Mesenchymal stem cell (in vitro differentiated cells and primary cell): ENCODE data around the gene CWH43.
"Not testable (repeated sequence)": the region's sequence is repeated elsewhere in the genome, so short reads cannot be mapped to it uniquely, and the experiment has no call there.

Experiments used
- DNase-seq: peaks from one replicate; pipeline ENCODE4 v3.0.0-alpha.2; 2013
- H2AFZ ChIP-seq: one replicate; pipeline ENCODE4 v1.6.1; 2013; ENCODE audit warnings: low read depth, mild to moderate bottlenecking, control low read depth, inconsistent platforms, low read length, moderate library complexity
- H2AK5ac ChIP-seq: 2 replicates; pipeline ENCODE4 v1.6.1; 2013; ENCODE audit warnings: low read length, moderate library complexity, mild to moderate bottlenecking, inconsistent platforms; ENCODE audit not compliant: severe bottlenecking
- H2BK120ac ChIP-seq: one replicate; pipeline ENCODE4 v1.6.1; 2013; ENCODE audit warnings: low read depth, mild to moderate bottlenecking, inconsistent platforms, low read length, moderate library complexity
- H2BK12ac ChIP-seq, 2 experiments: one replicate each; pipeline ENCODE4 v1.6.1; 2013; ENCODE audit warnings: inconsistent platforms in 2 of 2, low read length in 2 of 2, mild to moderate bottlenecking in 2 of 2, moderate library complexity in 2 of 2, control low read depth in 1 of 2
- H2BK15ac ChIP-seq: one replicate; pipeline ENCODE4 v1.6.1; 2013; ENCODE audit warnings: mild to moderate bottlenecking, low read depth, inconsistent platforms; ENCODE audit not compliant: poor library complexity, severe bottlenecking
- H2BK5ac ChIP-seq: 2 replicates; pipeline ENCODE4 v1.6.1; 2013; ENCODE audit warnings: low read depth, mild to moderate bottlenecking, low read length, control low read depth, inconsistent platforms; ENCODE audit not compliant: poor library complexity, severe bottlenecking
- H3K14ac ChIP-seq, 2 experiments: one replicate each; pipeline ENCODE4 v1.6.1; 2013; ENCODE audit warnings: inconsistent platforms in 2 of 2, low read length in 2 of 2, control low read depth in 1 of 2, mild to moderate bottlenecking in 1 of 2, moderate library complexity in 1 of 2
- H3K18ac ChIP-seq, 2 experiments: one replicate each; pipeline ENCODE4 v1.6.1; 2013; ENCODE audit warnings: inconsistent platforms in 2 of 2, low read length in 2 of 2, control low read depth in 1 of 2, low read depth in 1 of 2, mild to moderate bottlenecking in 1 of 2
- H3K23ac ChIP-seq, 2 experiments: one replicate each; pipeline ENCODE4 v1.6.1; 2013; ENCODE audit warnings: inconsistent platforms in 2 of 2, low read length in 2 of 2, mild to moderate bottlenecking in 2 of 2, moderate library complexity in 2 of 2, control low read depth in 1 of 2
- H3K27ac ChIP-seq: 2 replicates; pipeline ENCODE4 v1.5.1; 2013; ENCODE audit warnings: mild to moderate bottlenecking, moderate library complexity, low read length, control low read depth, inconsistent platforms; ENCODE audit not compliant: poor library complexity, severe bottlenecking
- H3K27me3 ChIP-seq, 2 experiments: 2 replicates each; pipeline versions ENCODE4 v1.6.1 to v1.7.0; 2013; ENCODE audit warnings: low read length in 2 of 2, mild to moderate bottlenecking in 2 of 2, moderate library complexity in 2 of 2, control low read depth in 1 of 2, inconsistent platforms in 1 of 2; ENCODE audit not compliant: control insufficient read depth in 1 of 2, insufficient read depth in 1 of 2
- H3K36me3 ChIP-seq, 2 experiments: 2 replicates each; pipeline versions ENCODE4 v1.6.1 to v1.7.0; 2013; ENCODE audit warnings: low read length in 2 of 2, control low read depth in 1 of 2, inconsistent platforms in 1 of 2, low read depth in 1 of 2, mild to moderate bottlenecking in 1 of 2; ENCODE audit not compliant: insufficient read depth in 2 of 2, control insufficient read depth in 1 of 2
- H3K4ac ChIP-seq, 2 experiments: one replicate each; pipeline ENCODE4 v1.6.1; 2013; ENCODE audit warnings: inconsistent platforms in 2 of 2, low read length in 2 of 2, mild to moderate bottlenecking in 2 of 2, moderate library complexity in 2 of 2, control low read depth in 1 of 2, low read depth in 1 of 2
- H3K4me1 ChIP-seq: 2 replicates; pipeline ENCODE4 v1.6.1; 2013; ENCODE audit warnings: low read depth, low read length, control low read depth; ENCODE audit not compliant: control insufficient read depth, insufficient read depth
- H3K4me2 ChIP-seq: 2 replicates; pipeline ENCODE4 v1.6.1; 2013; ENCODE audit warnings: low read length, mild to moderate bottlenecking, inconsistent platforms; ENCODE audit not compliant: poor library complexity, severe bottlenecking
- H3K4me3 ChIP-seq, 2 experiments: 2 replicates each; pipeline versions ENCODE4 v1.5.1 to v1.7.0; 2013; ENCODE audit warnings: low read length in 2 of 2, mild to moderate bottlenecking in 2 of 2, control low read depth in 1 of 2, low read depth in 1 of 2; ENCODE audit not compliant: insufficient read depth in 1 of 2
- H3K79me1 ChIP-seq: replicated peaks from 2 replicates; pipeline ENCODE4 v1.6.1; 2013; ENCODE audit warnings: mild to moderate bottlenecking, control low read depth, low read length, inconsistent platforms; ENCODE audit not compliant: poor library complexity, severe bottlenecking
- H3K9ac ChIP-seq: 2 replicates; pipeline ENCODE4 v1.7.0; 2013; ENCODE audit warnings: mild to moderate bottlenecking, low read length, moderate library complexity
- H3K9me3 ChIP-seq: 2 replicates; pipeline ENCODE4 v1.7.0; 2013; ENCODE audit warnings: mild to moderate bottlenecking, low read length; ENCODE audit not compliant: control insufficient read depth
- H4K8ac ChIP-seq: one replicate; pipeline ENCODE4 v1.6.1; 2013; ENCODE audit warnings: inconsistent platforms, mild to moderate bottlenecking, low read length, moderate library complexity
- H4K91ac ChIP-seq: one replicate; pipeline ENCODE4 v1.6.1; 2013; ENCODE audit warnings: mild to moderate bottlenecking, low read length, inconsistent platforms
- WGBS: methylation state at CpG from one replicate; pipeline ENCODE4 v1.1.7; 2013; ENCODE audit warnings: mixed read lengths; 5-methylcytosine and 5-hydroxymethylcytosine counted together

The CWH43 gene

DNA sequence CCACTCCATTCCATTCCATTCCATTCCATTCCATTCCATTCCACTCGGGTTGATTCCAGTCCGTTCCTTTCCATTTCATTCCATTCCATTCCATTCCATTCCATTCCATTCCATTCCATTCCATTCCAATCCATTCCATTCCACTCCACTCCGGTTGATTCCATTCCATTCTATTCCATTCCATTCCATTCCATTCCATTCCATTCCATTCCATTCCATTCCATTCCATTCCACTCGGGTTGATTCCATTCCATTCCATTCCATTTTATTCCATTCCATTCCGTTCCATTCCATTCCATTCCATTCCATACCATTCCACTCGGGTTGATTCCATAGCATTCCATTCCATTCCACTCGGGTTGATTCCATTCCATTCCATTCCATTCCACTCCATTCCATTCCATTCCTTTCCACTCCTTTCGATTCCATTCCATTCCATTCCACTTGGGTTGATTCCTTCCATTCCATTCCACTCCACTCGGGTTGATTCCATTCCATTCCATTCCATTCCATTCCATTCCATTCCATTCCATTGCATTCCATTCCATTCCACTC is 116.3 kb downstream of the CWH43 start:
- not testable (repeated sequence) for H2BK5ac ChIP-seq, H2BK15ac ChIP-seq, H3K27me3 ChIP-seq, H2BK120ac ChIP-seq, H3K18ac ChIP-seq, H3K27ac ChIP-seq, H3K14ac ChIP-seq, H3K4ac ChIP-seq, H4K91ac ChIP-seq, H2AK5ac ChIP-seq, H3K9ac ChIP-seq, H3K4me3 ChIP-seq, H3K4me2 ChIP-seq, DNase-seq, H2BK12ac ChIP-seq, H3K4me1 ChIP-seq, H3K79me1 ChIP-seq, H3K23ac ChIP-seq, H4K8ac ChIP-seq, H3K36me3 ChIP-seq, H2AFZ ChIP-seq
- peaks cover 53% of the 10 kb centered on the region for H3K9me3 ChIP-seq
- 59% methylated on average over 8 of the region's 9 CpGs for WGBS

DNA sequence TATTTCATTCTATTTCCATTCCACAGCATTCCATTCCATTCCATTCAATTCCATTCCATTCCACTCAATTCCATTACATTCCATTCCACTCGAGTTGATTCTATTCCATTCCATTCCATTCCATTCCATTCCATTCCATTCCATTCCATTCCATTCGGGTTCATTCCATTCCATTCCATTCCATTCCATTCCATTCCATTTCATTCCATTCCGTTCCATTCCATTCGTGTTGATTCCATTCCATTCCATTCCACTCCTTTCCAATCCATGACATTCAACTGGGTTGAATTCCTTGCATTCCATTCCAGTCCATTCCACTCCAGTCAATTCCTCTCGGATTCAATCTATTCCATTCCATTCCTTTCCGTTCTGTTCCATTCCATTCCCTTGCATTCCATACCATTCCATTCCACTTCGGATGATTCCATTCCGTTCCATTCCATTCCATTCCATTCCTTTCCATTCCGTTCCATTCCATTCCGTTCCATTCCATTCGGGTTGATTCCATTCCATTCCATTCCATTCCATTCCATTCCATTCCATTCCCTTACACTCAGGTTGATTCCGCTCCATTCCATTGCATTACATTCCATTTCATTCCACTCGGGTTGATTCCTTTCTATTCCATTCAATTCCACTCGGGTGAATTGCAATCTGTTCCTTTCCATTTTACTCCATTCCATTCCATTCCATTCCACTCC is 117.5 kb downstream of the CWH43 start:
- not testable (repeated sequence) for H4K91ac ChIP-seq, H2BK12ac ChIP-seq, H2BK5ac ChIP-seq, DNase-seq, H3K79me1 ChIP-seq, H3K36me3 ChIP-seq, H3K4me1 ChIP-seq, H3K4ac ChIP-seq, H4K8ac ChIP-seq, H3K18ac ChIP-seq, H3K14ac ChIP-seq, H3K4me3 ChIP-seq, H3K4me2 ChIP-seq, H3K23ac ChIP-seq, H2BK15ac ChIP-seq, H2AFZ ChIP-seq, H2BK120ac ChIP-seq, H3K9ac ChIP-seq, H3K27me3 ChIP-seq, H3K27ac ChIP-seq, H2AK5ac ChIP-seq
- H3K9me3 ChIP-seq = peaks cover 55% of the 10 kb centered on the region
- WGBS = 50% methylated on average over 14 of the region's 14 CpGs

DNA sequence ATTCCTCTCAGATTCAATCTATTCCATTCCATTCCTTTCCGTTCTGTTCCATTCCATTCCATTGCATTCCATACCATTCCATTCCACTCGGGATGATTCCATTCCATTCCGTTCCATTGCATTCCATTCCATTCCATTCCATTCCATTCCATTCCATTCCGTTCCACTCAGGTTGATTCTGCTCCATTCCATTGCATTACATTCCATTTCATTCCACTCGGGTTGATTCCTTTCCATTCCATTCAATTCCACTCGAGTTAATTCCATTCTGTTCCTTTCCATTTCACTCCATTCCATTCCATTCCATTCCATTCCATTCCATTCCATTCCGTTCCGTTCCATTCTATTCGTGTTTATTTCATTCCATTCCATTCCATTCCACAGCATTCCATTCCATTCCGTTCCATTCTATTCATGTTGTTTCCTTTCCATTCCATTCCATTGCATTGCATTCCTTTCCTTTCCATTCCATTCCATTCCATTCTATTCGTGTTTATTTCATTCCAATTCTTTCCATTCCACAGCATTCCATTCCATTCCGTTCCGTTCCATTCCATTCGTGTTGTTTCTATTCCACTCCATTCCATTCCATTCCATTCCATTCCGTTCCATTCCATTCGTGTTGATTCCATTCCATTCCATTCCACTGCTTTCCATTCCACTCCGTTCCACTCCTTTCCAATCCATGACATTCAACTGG is 118.3 kb downstream of the CWH43 start:
- not testable (repeated sequence) for H3K4me3 ChIP-seq, H2BK12ac ChIP-seq, H3K4me2 ChIP-seq, H4K8ac ChIP-seq, H2BK5ac ChIP-seq, H2AK5ac ChIP-seq, H3K23ac ChIP-seq, H2BK120ac ChIP-seq, H4K91ac ChIP-seq, H2BK15ac ChIP-seq, H3K36me3 ChIP-seq, H3K4ac ChIP-seq, H3K27ac ChIP-seq, H3K9ac ChIP-seq, H3K18ac ChIP-seq, H3K4me1 ChIP-seq, H3K27me3 ChIP-seq, H2AFZ ChIP-seq, H3K14ac ChIP-seq, H3K79me1 ChIP-seq
- peak; percentile 31 for DNase-seq
- 59% methylated on average over 17 of the region's 17 CpGs for WGBS
- peaks cover 51% of the 10 kb centered on the region for H3K9me3 ChIP-seq

DNA sequence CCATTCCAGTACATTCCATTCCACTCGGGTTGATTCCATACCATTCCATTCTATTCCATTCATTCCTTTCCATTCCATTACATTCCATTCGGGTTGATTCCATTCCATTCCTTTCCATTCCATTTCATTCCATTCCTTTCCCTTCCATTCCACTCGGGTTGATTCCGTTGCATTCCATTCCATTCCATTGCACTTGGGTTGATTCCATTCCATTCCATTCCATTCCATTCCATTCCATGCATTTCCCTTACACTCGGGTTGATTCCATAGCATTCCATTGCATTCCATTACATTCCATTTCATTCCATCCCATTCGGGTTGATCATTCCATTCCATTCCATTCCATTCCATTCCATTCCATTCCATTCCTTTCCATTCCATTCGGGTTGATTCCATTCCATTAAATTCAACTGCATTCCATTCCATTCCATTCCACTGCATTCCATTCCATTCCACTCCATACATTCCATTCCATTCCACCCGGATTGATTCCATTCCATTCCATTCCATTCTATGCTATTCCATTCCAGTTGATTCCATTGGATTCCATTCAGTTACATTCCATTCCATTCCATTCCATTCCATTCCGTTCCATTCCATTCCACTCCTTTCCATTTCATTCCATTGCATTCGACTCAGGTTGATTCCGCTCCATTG is 119.3 kb downstream of the CWH43 start:
- H2AK5ac ChIP-seq, H3K27me3 ChIP-seq, H2BK12ac ChIP-seq, H4K8ac ChIP-seq, H3K4me2 ChIP-seq, H3K36me3 ChIP-seq, H3K4me1 ChIP-seq, H3K9ac ChIP-seq, H2BK15ac ChIP-seq, H3K18ac ChIP-seq, H3K23ac ChIP-seq, H3K27ac ChIP-seq, H3K4me3 ChIP-seq, H3K4ac ChIP-seq, DNase-seq, H2AFZ ChIP-seq, H3K14ac ChIP-seq, H2BK120ac ChIP-seq, H2BK5ac ChIP-seq, H3K79me1 ChIP-seq, H4K91ac ChIP-seq: not testable (repeated sequence)
- 69% methylated on average over 11 of the region's 11 CpGs for WGBS
- peaks cover 49% of the 10 kb centered on the region for H3K9me3 ChIP-seq
